ENCODE results near the gene AIPL1. TPM values are rescaled to one million over a fixed set of nuclear protein-coding genes. Genes with fewer than 3 reads are reported as not detected.
A peak's percentile ranks its signal among the peaks of the same experiment; 100 is the strongest.

AIPL1 gene
- total and polyA plus RNA-seq, 2 experiments from 2014 or later = 0.17 to 0.24 TPM

- Histone ChIP-seq H3K36me3 (ENCODE audit: insufficient read depth) (no peaks in the 10 kb centered on the region), H2AFZ (no peak overlapping the region), H3K4me1 (ENCODE audit: insufficient read depth) (no peaks in the 10 kb centered on the region), H3K9me2 (ENCODE audit: insufficient read depth) (no peaks in the 10 kb centered on the region), H3K27me3 (ENCODE audit: insufficient read depth) (no peaks in the 10 kb centered on the region), H3K27ac (ENCODE audit: low read depth) (no peak overlapping the region), H3K79me2 (replicated peaks; ENCODE audit: insufficient read depth) (no peaks in the 10 kb centered on the region), H3K4me3 (no peak overlapping the region), H4K20me1 (replicated peaks; ENCODE audit: insufficient read depth) (no peaks in the 10 kb centered on the region), H3K4me2 (no peak overlapping the region), H3F3A (replicated peaks; ENCODE audit: low read depth) (no peaks in the 10 kb centered on the region)
- no peaks in the 10 kb centered on the region for H3K36me3 Mint-ChIP-seq (ENCODE audit: low read depth)
- no peak for DNase-seq (ENCODE audit: low spot score)
- H3K27me3 Mint-ChIP-seq (ENCODE audit: insufficient read depth, low read depth, poor library complexity) = peaks cover 11% of the 10 kb centered on the region
- H3K4me1 Mint-ChIP-seq = peaks cover 29% of the 10 kb centered on the region
- no peak overlapping the region for H3K4me3 Mint-ChIP-seq
- ATAC-seq = peak; percentile 9
- no peak overlapping the region for H3K27ac Mint-ChIP-seq
- TF ChIP-seq REST (IDR thresholded peaks at IDR 0.05; ENCODE audit: unreplicated experiment) (no peak), ZNF462 (CRISPR knock-in tag; IDR thresholded peaks at IDR 0.05) (no peak), NANOG (IDR thresholded peaks at IDR 0.05; ENCODE audit: borderline replicate concordance) (no peak), EZH2phosphoT487 (IDR thresholded peaks at IDR 0.05; ENCODE audit: unreplicated experiment) (no peak), ZNF114 (CRISPR knock-in tag; IDR thresholded peaks at IDR 0.05) (no peak), STAT1 (IDR thresholded peaks at IDR 0.05; ENCODE audit: unreplicated experiment) (no peak), ETS1 (IDR thresholded peaks at IDR 0.05) (no peak), CREB1 (CRISPR knock-in tag; IDR thresholded peaks at IDR 0.05; ENCODE audit: low read depth) (no peak), POLR2AphosphoS5 (IDR thresholded peaks at IDR 0.05; ENCODE audit: low read depth) (no peak), EZH2 (IDR thresholded peaks at IDR 0.05; ENCODE audit: low read depth, unreplicated experiment) (no peak), ZNF331 (CRISPR knock-in tag; IDR thresholded peaks at IDR 0.05; ENCODE audit: low read depth) (no peak), CTCF (conservative IDR thresholded peaks at IDR 0.05; ENCODE audit: low read depth in 2 of 2) (no peak), JUNB (IDR thresholded peaks at IDR 0.05; ENCODE audit: unreplicated experiment) (no peak)
- no peaks in the 10 kb centered on the region; the same call in 1 of the 3 replicates for H3K9me3 Mint-ChIP-seq
Measured at GRCh38 chr17:6472517-6472916, 37.6 kb upstream of the AIPL1 start.
